ENCODE measurements around the gene PIEZO1. TPM values are rescaled to one million over a fixed set of nuclear protein-coding genes. Genes with fewer than 3 reads are reported as not detected.

Gene PIEZO1
- total and polyA plus RNA-seq, 9 of the 15 experiments (the other 6 are each of a cell fraction or from before 2014, with no cell fraction given): 3.6 to 432 (median 131) TPM

- TF ChIP-seq MGA (IDR thresholded peaks at IDR 0.05): no peak
- TF ChIP-seq USF1 (CRISPR knock-in tag; IDR thresholded peaks at IDR 0.05): 0 out of 2 replicates have a peak, but pooled peaks have one; percentile 14
- TF ChIP-seq LCOR (CRISPR knock-in tag; IDR thresholded peaks at IDR 0.05): peak; percentile 81
- TF ChIP-seq HMBOX1 (IDR thresholded peaks at IDR 0.05): 0 out of 2 replicates have a peak, but pooled peaks have one; percentile 56
- peak; percentile 95 for TF ChIP-seq HMGN3 (IDR thresholded peaks at IDR 0.05; ENCODE audit: borderline replicate concordance, extremely low read depth, insufficient read length, low read depth, low read length)
- no peak for TF ChIP-seq HEY1 (CRISPR knock-in tag; IDR thresholded peaks at IDR 0.05; ENCODE audit: borderline replicate concordance)
- no peak for TF ChIP-seq TCF7L2 (IDR thresholded peaks at IDR 0.05; ENCODE audit: low read depth, low read length)
- peak; percentile 63 to 77; a peak in 2 of 4 replicates for TF ChIP-seq MAZ (CRISPR knock-in tag; conservative IDR thresholded peaks at IDR 0.05 in 1 of 2, IDR thresholded peaks at IDR 0.05 in 1 of 2)
- no peak for TF ChIP-seq POLR2A (conservative IDR thresholded peaks at IDR 0.05)
- TF ChIP-seq PCBP1 (IDR thresholded peaks at IDR 0.05; ENCODE audit: low read depth, low read length, poor library complexity, severe bottlenecking): no peak
- TF ChIP-seq CHD1 (IDR thresholded peaks at IDR 0.05; ENCODE audit: low read length): no peak
- peak; percentile 78 for TF ChIP-seq MYC (IDR thresholded peaks at IDR 0.05; ENCODE audit: low read depth, low read length)
- no peak for TF ChIP-seq MYC (CRISPR knock-in tag; IDR thresholded peaks at IDR 0.05; ENCODE audit: borderline replicate concordance, low read depth)
- TF ChIP-seq NR2C1 (IDR thresholded peaks at IDR 0.05): no peak
- TF ChIP-seq NR2C1 (tag; IDR thresholded peaks at IDR 0.05): no peak; the same call in 1 of the 2 replicates
Observed at GRCh38 chr16:88688013-88688778, 96.8 kb downstream of the PIEZO1 start (continued).
